Skeletal muscle tissue (tissue), 4 donors: ENCODE results near the gene ATP6AP1. TPM values are rescaled to one million over a fixed set of nuclear protein-coding genes. Genes with fewer than 3 reads are reported as not detected.
A peak's percentile ranks its signal among the peaks of the same experiment; 100 is the strongest.

Experiments
- H3K27ac ChIP-seq: one replicate; pipeline ENCODE4 v1.7.0; 2013; ENCODE audit warnings: mild to moderate bottlenecking, low read depth, low read length, inconsistent platforms
- H3K27me3 ChIP-seq, 3 donors: one replicate each; pipeline ENCODE4 v1.7.0; 2013; ENCODE audit warnings: low read length in 3 of 3; ENCODE audit not compliant: control insufficient read depth in 3 of 3, insufficient read depth in 3 of 3
- H3K36me3 ChIP-seq, 3 donors: one replicate each; pipeline ENCODE4 v1.7.0; 2013; ENCODE audit warnings: low read length in 3 of 3; ENCODE audit not compliant: control insufficient read depth in 3 of 3, insufficient read depth in 3 of 3
- H3K4me1 ChIP-seq, 3 donors: one replicate each; pipeline ENCODE4 v1.7.0; 2013; ENCODE audit warnings: low read length in 3 of 3, mild to moderate bottlenecking in 3 of 3; ENCODE audit not compliant: control insufficient read depth in 3 of 3, insufficient read depth in 3 of 3
- H3K4me3 ChIP-seq, 3 donors: one replicate each; pipeline ENCODE4 v1.7.0; 2013; ENCODE audit warnings: low read length in 3 of 3
- H3K9ac ChIP-seq, 3 donors: one replicate each; pipeline ENCODE4 v1.7.0; 2013; ENCODE audit warnings: low read length in 3 of 3, mild to moderate bottlenecking in 3 of 3, moderate library complexity in 2 of 3, low read depth in 1 of 3
- H3K9me3 ChIP-seq, 3 donors: one replicate each; pipeline ENCODE4 v1.7.0; 2013; ENCODE audit warnings: low read length in 3 of 3; ENCODE audit not compliant: control insufficient read depth in 3 of 3
- total RNA-seq: library from RNA; depleted of rRNA; stranded (reverse); fragments of >200 nt; gene quantifications from one replicate; pipeline ENCODE4 v1.2.3, GENCODE V29; 2014
- donor health status: Osteomylitis.

The ATP6AP1 gene
- total RNA-seq, 1 donor from 2014 or later = 24.5 TPM

DNA sequence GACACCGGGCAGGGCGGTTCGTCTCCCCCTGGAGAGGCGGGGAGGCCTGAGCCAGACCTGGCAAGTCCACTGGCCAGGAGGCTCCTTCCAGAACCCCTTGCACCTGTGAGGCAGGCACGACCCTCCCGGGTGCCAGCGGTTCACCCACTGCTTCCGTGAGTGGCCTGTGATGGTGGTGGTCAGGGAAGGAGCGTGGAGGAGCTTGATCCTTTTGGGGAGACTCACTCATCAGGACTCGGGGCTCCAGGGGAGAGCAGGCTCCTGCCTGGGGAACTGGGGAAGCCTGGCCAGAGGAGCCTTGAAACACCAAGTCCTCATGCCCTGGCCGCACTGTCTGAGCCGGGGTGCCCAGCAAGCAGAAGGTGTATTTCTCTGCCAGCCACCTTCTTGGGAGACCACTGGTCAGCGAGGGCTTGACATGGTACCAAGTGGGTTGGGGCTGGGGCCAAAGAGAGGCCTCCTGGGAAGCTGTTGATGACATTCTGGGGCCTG is 16.3 kb downstream of the ATP6AP1 start:
- H3K27ac ChIP-seq = peak overlapping the region; percentile 80

GRCh38 chrX:154445776-154446175 is 17.3 kb downstream of the ATP6AP1 start:
- Histone ChIP-seq H3K9ac (no peak overlapping the region), H3K27me3 (no peaks in the 10 kb centered on the region), H3K4me1 (peaks cover 16 to 24% (median 16%) of the 10 kb centered on the region in 3 donors), H3K36me3 (peaks cover 30 to 48% (median 39%) of the 10 kb centered on the region in 3 donors), H3K9me3 (no peaks in the 10 kb centered on the region), H3K4me3 (no peak overlapping the region), H3K27ac (no peak overlapping the region)

More for the DNA sequence above, 16.3 kb downstream of the ATP6AP1 start:
- Histone ChIP-seq H3K27me3 (no peaks in the 10 kb centered on the region), H3K9ac (peak overlapping the region; percentile 60 to 84 (median 74)), H3K4me1 (peaks cover 16 to 24% (median 16%) of the 10 kb centered on the region in 3 donors), H3K4me3 (peak overlapping the region; percentile 49 to 72 (median 61)), H3K9me3 (no peaks in the 10 kb centered on the region), H3K36me3 (peaks cover 32 to 40% (median 34%) of the 10 kb centered on the region in 3 donors)

DNA sequence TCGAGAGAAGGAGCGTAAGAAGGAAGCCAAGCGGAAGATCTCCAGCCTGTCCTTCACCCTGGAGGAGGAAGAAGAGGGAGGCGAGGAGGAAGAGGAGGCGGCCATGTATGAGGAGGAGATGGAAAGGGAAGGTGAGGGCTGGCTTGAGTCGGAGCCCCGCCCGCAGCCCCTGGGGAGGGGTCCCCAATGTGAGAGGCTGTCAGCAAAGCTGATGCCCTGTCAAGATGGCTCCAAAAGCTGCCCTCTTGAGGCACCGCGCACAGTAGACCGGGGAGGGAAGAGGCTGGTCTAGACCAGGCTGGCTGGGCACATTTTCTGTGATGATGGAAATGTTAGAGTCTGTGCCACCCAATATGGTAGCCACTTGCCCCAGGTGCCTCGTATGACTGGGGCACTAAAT is 18.0 kb downstream of the ATP6AP1 start:
- peak overlapping the region in 1 of 3 donors; percentile 3 for H3K9ac ChIP-seq
- peaks cover 16 to 24% (median 16%) of the 10 kb centered on the region in 3 donors for H3K4me1 ChIP-seq
- H3K4me3 ChIP-seq = no peak overlapping the region
- H3K36me3 ChIP-seq = peaks cover 30 to 47% (median 35%) of the 10 kb centered on the region in 3 donors
- H3K27me3 ChIP-seq = no peaks in the 10 kb centered on the region
- H3K9me3 ChIP-seq = no peaks in the 10 kb centered on the region
- no peak overlapping the region for H3K27ac ChIP-seq

GRCh38 chrX:154448484-154448883 is 20.0 kb downstream of the ATP6AP1 start:
- Histone ChIP-seq H3K27ac (no peak overlapping the region), H3K36me3 (peaks cover 22 to 44% (median 30%) of the 10 kb centered on the region in 3 donors), H3K9ac (no peak overlapping the region), H3K4me3 (no peak overlapping the region), H3K27me3 (no peaks in the 10 kb centered on the region), H3K9me3 (no peaks in the 10 kb centered on the region), H3K4me1 (peaks cover 13 to 19% (median 15%) of the 10 kb centered on the region in 3 donors)

DNA sequence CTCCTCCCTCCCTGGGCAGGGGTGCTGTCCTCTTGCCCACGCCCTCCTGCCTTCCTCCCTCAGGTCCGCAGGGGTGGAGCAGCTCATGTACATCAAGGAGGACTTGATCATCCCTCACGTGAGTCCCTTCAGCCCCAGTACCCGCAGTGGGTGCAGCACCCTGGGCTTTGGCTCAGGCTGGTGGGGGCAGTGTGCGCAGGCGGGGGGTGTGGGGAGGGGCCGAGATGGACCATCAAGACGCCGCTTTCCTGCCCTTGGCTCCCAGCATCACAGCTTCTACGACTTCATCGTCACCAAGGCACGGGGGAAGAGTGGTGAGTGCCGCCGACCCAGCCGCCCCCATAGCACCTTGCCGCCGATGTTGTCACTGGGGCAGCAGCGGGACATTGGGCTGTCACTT is 21.1 kb downstream of the ATP6AP1 start:
- Histone ChIP-seq H3K4me3 (no peak overlapping the region), H3K9ac (no peak overlapping the region), H3K9me3 (no peaks in the 10 kb centered on the region), H3K4me1 (peaks cover 9 to 14% (median 12%) of the 10 kb centered on the region in 3 donors), H3K36me3 (peaks cover 22 to 44% (median 30%) of the 10 kb centered on the region in 3 donors), H3K27me3 (no peaks in the 10 kb centered on the region), H3K27ac (no peak overlapping the region)

DNA sequence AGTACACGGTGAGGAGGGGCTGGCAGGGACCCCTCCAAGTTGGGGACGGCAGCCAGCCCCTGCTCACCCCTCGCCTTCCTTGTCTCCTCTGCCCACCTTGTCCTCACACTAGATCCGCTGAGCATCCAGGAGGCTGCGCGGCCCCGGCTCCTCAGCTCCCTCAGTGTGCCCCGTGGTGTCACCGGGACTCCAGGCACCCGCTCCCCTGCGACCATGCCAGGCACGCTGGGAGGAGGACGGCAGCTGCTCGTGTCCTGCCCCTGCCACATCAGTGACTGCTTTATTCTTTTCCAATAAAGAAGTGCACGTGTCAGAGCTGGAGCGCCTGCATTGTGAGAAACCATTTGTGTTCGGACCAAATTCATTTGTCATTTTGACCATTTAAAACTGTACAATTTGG is 21.8 kb downstream of the ATP6AP1 start:
- H3K9me3 ChIP-seq = no peaks in the 10 kb centered on the region
- no peak overlapping the region for H3K27ac ChIP-seq
- no peak overlapping the region for H3K4me3 ChIP-seq
- no peak overlapping the region for H3K9ac ChIP-seq
- no peaks in the 10 kb centered on the region for H3K27me3 ChIP-seq
- H3K36me3 ChIP-seq = peaks cover 22 to 44% (median 30%) of the 10 kb centered on the region in 3 donors
- peaks cover 2 to 7% (median 5%) of the 10 kb centered on the region in 3 donors for H3K4me1 ChIP-seq

GRCh38 chrX:154452823-154453222 is 24.3 kb downstream of the ATP6AP1 start:
- Histone ChIP-seq H3K27me3 (no peaks in the 10 kb centered on the region), H3K36me3 (peaks cover 14 to 29% (median 23%) of the 10 kb centered on the region in 3 donors), H3K9ac (no peak overlapping the region), H3K9me3 (no peaks in the 10 kb centered on the region), H3K4me1 (no peaks in the 10 kb centered on the region), H3K4me3 (no peak overlapping the region), H3K27ac (no peak overlapping the region)

- no peaks in the 10 kb centered on the region for H3K9me3 ChIP-seq
- no peak overlapping the region for H3K27ac ChIP-seq
- no peaks in the 10 kb centered on the region for H3K27me3 ChIP-seq
- H3K4me1 ChIP-seq = peaks cover 0 to 8% (median 2%) of the 10 kb centered on the region in 3 donors
- peak overlapping the region; percentile 38 to 56 (median 43) for H3K4me3 ChIP-seq
- peaks cover 0 to 3% (median 1%) of the 10 kb centered on the region in 3 donors for H3K36me3 ChIP-seq
- H3K9ac ChIP-seq = peak overlapping the region in 1 of 3 donors; percentile 62
These were observed 29.1 kb downstream of the ATP6AP1 start for GRCh38 chrX:154457491-154458115.

DNA sequence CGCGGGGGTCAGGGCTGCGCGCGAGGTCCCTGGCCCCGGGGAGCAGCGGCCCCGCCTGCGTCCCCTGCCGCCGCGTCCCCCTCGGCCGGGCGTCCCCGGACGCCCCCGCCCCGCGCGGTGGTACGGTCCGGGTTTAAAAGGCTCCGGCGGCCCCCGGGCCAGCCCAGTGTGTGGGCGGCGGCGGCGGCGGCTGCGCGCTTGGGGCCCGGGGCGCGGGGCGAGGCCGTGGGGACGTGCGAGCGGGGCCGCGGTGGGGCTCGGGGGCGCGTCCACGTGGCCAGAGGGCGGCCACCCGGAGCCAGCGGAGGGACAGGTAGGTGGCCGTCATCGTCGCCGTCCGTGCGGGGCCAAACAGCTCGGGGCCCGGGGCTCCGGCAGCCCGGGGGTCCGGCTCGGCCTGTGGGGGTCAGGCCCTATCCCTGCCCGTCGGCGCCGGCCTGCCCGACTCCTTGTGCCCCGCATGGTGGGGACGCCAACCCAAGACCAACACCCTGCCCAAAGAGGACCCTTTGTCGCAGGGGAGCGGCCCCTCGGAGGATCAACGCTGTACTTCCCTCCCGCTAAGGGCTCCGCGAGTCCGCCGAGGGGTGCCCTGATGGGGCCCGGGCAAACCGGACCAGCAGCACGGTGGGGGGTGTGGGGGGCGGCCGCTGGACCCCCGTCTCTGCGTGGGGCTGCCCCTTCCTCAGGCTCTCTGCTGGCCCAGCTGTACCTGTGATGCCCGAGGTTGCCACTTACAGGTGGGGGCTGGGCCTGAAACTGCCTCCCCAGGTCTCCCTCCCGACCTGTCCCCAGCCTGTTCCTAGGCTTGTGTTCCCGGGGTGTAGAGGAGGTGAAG is 29.9 kb downstream of the ATP6AP1 start, which contains the start of gene PLXNA3:
Gene PLXNA3 (plus strand): TSS at position 166 of the 838 bp plus-strand sequence. CDS start 1,903 bp downstream, outside the sequence.
- Histone ChIP-seq H3K27ac (no peak within 1 kb of the TSS), H3K4me1 (peaks cover 0 to 8% (median 2%) of the 10 kb centered on the region in 3 donors), H3K27me3 (no peaks in the 10 kb centered on the region), H3K9me3 (no peaks in the 10 kb centered on the region), H3K36me3 (no peaks in the 10 kb centered on the region), H3K4me3 (peak within 1 kb of the TSS; percentile 48 to 67 (median 65)), H3K9ac (peak within 1 kb of the TSS in 2 of 3 donors; percentile 38 to 68)
